HG03432 (cell line): ENCODE measurements around the gene SELENOW.
"Not testable (repeated sequence)": the region's sequence is repeated elsewhere in the genome, so short reads cannot be mapped to it uniquely, and the experiment has no call there.

Source experiments
- ATAC-seq: cut with Tn5 transposase; IDR thresholded peaks from one replicate; pipeline ENCODE4 v1.9.1; 2021; ENCODE audit warnings: mild to moderate bottlenecking, moderate library complexity; ENCODE audit not compliant: unreplicated experiment

SELENOW gene

GRCh38 chr19:47756627-47756929 is 21.9 kb upstream of the SELENOW start:
- ATAC-seq, result no peak

- no peak for ATAC-seq
Observed at GRCh38 chr19:47756953-47757608, 21.4 kb upstream of the SELENOW start.

DNA sequence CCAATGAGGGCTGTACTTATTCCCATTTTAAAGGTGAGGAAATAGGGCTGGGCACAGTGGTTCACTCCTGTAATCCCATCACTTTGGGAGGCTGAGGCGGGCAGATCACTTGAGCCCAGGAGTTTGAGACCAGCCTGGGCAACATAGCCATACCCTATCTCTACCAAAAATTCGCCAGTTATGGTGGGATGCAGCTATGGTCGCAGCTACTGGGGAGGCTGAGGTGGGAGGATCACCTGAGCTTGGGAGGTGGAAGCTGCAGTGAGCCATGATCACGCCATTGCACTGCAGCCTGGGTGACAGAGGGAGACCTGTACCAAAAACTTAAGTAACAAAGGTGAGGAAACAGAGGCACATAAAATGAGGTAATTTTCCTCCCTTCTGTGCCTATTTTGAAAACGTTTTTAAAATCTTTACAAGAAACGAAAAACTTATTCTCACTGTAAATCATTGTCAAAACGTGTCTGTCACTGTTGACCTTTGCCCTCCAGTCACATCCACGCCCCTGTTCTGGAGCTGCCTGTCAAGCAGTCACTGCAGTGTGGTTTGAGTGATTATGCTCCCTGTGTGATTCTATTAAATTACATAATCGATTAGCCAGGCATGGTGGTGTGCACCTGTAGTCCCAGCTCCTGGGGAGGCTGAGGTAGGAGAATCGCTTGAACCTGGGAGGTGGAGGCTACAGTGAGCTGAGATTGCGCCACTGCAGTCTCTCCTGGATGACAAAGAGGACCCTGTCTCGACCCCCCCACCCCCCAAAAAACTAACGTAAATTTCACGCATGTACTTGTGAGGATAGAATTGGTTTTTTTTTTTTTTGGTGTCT is 20.7 kb upstream of the SELENOW start:
- ATAC-seq, result no peak

DNA sequence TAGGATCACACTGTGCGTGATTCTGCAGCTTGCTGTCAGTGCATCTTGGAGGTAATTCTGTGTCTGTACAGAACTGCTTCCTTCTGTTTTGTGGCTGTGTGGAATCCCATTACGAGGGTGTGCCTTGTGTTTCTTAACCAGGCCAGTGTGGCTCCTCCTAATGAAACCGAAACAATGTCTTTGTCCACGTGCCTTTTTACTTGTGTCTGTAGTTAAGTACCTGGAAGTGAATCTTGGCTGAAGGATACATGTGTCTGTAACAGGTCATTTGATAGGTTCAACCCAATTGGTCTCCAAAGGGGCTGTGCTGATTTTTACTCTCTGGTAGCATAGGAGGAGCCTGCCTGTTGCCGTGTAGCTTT is 20.1 kb upstream of the SELENOW start:
- ATAC-seq, result no peak

DNA sequence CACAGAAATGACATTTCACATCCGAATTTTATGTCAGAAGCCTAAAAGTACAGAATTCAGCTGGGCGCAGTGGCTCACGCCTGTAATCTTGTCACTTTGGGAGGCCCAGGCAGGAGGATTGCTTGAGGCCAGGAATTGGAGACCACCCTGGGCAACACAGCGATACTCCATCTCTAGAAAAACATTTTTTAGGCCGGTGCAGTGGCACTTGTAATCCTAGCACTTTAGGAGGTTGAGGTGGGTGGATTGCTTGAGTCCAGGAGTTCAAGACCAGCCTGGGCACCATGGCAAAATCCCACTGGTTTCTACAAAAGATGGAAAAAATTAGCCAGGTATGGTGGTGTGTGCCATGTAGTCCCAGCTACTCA is 17.9 kb upstream of the SELENOW start:
- no peak for ATAC-seq

- no peak for ATAC-seq
Observed at GRCh38 chr19:47761566-47761965, 16.9 kb upstream of the SELENOW start.

GRCh38 chr19:47762151-47762550 is 16.4 kb upstream of the SELENOW start:
- ATAC-seq, result no peak

DNA sequence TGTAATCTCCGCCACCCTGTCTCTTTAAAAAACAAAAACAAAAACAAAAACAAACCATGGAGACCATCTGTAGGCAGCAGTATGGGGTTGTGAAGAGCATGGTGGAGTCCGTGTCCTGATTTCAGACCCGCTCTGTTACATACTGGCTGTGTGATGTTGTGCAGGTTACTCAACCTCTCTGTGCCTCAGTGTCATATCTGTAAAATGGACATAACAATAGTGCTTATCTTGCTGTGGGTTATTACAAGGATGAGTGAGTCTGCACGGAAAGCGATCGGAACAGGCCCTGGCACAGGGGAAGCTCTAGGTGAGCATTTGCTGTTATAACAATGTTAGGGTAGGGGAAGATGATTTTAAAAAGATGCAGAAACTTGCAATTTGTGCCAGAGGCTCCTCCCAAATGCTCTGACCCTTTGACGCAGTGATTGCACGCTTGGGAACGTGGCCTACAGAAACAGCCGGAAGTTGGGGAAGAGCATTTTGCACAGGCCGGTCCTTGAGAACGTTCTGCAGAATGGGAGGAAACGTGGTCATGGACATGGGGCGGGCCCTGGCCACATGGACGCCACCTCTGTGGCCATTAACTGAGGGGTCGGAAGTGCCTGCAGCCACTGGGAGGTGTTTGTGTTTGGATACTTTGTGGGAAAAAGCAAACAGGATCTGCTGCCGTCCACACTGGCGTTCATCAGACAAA is 15.7 kb upstream of the SELENOW start:
- ATAC-seq, result no peak

GRCh38 chr19:47764705-47765104 is 13.8 kb upstream of the SELENOW start:
- ATAC-seq, result not testable (repeated sequence)

GRCh38 chr19:47765523-47766358 is 12.8 kb upstream of the SELENOW start:
- ATAC-seq, result no peak

GRCh38 chr19:47766359-47766620 is 12.2 kb upstream of the SELENOW start:
- no peak for ATAC-seq

GRCh38 chr19:47766670-47767069 is 11.8 kb upstream of the SELENOW start:
- no peak for ATAC-seq

- no peak for ATAC-seq
Observed at GRCh38 chr19:47767349-47767748, 11.2 kb upstream of the SELENOW start.

- no peak for ATAC-seq
Observed at GRCh38 chr19:47768604-47769003, 9.9 kb upstream of the SELENOW start.

- ATAC-seq, result no peak
Observed at GRCh38 chr19:47769534-47769933, 9.0 kb upstream of the SELENOW start.

- not testable (repeated sequence) for ATAC-seq
Observed at GRCh38 chr19:47771291-47771690, 7.2 kb upstream of the SELENOW start.

GRCh38 chr19:47776568-47776967 is 1.9 kb upstream of the SELENOW start:
- ATAC-seq, result no peak

DNA sequence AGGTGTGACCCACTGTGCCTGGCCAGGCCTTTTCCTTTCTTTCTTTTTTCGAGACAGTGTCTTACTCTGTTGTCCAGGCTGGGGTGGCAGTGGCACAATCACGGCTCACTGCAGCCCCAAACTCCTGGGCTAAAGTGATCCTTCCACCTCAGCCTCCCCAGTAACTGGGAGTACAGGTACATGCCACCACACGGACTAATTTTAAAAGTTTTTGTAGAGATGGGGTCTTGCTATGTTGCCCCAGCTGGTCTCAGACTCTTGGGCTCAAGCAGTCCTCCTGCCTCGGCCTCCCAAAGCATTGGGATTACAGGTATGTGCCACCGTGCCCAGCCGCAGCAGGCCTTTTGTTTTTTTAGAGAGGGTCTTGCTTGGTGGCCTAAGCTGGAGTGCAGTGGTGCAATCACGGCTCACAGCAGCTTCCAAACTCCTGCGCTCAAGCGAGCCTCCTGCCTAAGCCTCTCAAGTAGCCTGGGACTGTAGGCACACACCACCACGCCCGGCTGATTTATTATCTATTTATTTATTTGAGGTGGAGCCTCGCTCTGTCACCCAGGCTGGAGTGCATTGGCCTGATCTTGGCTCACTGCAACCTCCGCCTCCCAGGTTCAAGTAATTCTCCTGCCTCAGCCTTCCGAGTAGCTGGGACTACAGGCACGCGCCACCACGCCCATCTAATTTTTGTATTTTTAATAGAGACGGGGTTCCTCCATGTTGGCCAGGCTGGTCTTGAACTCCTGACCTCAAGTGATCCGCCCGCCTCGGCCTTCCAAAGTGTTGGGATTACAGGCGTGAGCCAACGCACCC is 1.1 kb upstream of the SELENOW start:
- not testable (repeated sequence) for ATAC-seq

DNA sequence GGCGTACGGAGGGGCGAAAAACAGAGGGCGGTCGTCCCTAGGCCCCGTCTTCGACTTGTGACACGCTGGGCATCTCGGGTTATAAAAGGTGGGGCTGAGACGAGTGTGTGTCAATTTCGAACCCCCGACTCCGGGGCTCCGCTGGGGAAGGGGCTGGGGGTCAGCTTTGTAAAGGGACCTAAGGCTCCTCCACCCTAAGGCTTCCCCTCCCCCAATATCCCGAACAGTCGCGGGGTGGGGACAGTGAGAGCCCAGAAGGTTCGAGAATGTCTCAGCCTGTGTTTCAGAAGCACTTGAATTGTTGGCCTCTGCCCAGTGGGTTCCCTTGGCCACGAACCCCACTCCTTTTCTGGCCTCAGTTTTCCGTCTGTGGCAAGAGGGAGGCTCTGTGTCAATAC is 450 bp downstream of the SELENOW start:
- no peak for ATAC-seq

DNA sequence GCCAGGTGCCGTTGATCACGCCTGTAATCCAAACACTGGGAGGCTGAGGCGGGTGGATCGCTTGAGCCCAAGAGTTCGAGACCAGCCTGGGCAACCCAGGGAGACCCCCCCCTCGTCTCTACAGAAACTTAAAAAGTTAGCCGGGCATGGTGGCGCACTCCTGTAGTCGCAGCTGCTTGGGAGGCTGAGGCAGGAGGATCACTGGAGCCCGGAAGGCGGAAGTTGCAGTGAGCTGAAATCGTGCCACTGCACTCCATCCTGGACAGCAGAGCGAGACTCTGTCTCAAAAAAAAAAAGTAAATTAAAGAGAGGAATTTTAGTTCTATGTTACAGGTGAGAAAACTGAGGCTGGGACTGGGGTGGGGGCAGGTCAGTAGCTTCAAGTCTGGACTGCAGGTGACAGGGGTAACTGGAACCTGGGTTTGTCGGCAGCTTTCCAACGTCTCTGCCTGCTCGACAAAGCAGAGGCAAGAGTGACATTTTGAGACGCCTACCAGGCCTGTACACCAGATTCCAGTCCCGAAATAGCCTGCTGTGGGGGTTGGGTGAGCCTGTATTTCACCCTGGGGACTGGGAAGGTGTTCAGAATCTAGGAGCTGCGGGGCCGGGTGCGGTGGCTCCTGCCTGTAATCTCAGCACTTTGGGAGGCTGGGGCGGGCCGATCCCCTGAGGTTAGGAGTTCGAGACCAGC is 1.2 kb downstream of the SELENOW start:
- no peak for ATAC-seq
